NB4 (cell line): ENCODE measurements around the gene TMEM198.

ENCODE experiments used
- MYC ChIP-seq: IDR thresholded peaks from 2 replicates; pipeline ENCODE4 v1.6.1; 2011; ENCODE audit warnings: low read depth, low read length
- POLR2A ChIP-seq: IDR thresholded peaks from 2 replicates; pipeline ENCODE4 v1.6.1; 2011; ENCODE audit warnings: mild to moderate bottlenecking; ENCODE audit not compliant: insufficient read length; ENCODE audit errors: extremely low read depth
- TF ChIP-seq, protein P1 (sequence below): IDR thresholded peaks from one replicate; pipeline ENCODE4 v1.5.1; 2012; ENCODE audit warnings: low read depth, low read length
- TF ChIP-seq, protein P2 (sequence below): IDR thresholded peaks from 2 replicates; pipeline ENCODE4 v1.6.1; 2011; ENCODE audit warnings: low read depth, low read length

- TF ChIP-seq POLR2A: no peak
- TF ChIP-seq, protein P1, sequence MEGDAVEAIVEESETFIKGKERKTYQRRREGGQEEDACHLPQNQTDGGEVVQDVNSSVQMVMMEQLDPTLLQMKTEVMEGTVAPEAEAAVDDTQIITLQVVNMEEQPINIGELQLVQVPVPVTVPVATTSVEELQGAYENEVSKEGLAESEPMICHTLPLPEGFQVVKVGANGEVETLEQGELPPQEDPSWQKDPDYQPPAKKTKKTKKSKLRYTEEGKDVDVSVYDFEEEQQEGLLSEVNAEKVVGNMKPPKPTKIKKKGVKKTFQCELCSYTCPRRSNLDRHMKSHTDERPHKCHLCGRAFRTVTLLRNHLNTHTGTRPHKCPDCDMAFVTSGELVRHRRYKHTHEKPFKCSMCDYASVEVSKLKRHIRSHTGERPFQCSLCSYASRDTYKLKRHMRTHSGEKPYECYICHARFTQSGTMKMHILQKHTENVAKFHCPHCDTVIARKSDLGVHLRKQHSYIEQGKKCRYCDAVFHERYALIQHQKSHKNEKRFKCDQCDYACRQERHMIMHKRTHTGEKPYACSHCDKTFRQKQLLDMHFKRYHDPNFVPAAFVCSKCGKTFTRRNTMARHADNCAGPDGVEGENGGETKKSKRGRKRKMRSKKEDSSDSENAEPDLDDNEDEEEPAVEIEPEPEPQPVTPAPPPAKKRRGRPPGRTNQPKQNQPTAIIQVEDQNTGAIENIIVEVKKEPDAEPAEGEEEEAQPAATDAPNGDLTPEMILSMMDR: no peak
- TF ChIP-seq, protein P2, sequence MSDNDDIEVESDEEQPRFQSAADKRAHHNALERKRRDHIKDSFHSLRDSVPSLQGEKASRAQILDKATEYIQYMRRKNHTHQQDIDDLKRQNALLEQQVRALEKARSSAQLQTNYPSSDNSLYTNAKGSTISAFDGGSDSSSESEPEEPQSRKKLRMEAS: no peak
- TF ChIP-seq MYC: no peak
Measured at GRCh38 chr2:219499058-219499307, 44.8 kb upstream of the TMEM198 start.
